K562 (cell line): ENCODE data around the gene KISS1. TPM values are rescaled to one million over a fixed set of nuclear protein-coding genes. Genes with fewer than 3 reads are reported as not detected.

ENCODE experiments used
- ATAC-seq: fragments of 200-7000 bp; cut with Tn5 transposase; 3 replicates; pipeline ENCODE4 v1.9.1; 2020; ENCODE audit warnings: moderate library complexity
- BruUV-seq: library from RNA; stranded (reverse); fragments of 400-500 nt; replicated peaks from 2 replicates; lab custom pipeline; 2021; lab: Mats Ljungman, UMichigan
- CTCF ChIA-PET: fragments of 300-600 bp; formaldehyde crosslinking; extraction: SDS; loops from one replicate; lab custom pipeline; 2021; ENCODE audit warnings: low intra/inter-chr PET ratio; lab: Yijun Ruan, JAX
- POLR2A ChIA-PET: fragments of 300-600, 350-650 bp; sonication (Branson Sonifier 250); formaldehyde crosslinking; extraction: SDS; loops from one replicate; lab custom pipeline; 2021; ENCODE audit warnings: antibody characterized with exemption, inconsistent platforms; lab: Yijun Ruan, JAX
- DNase-seq, 4 experiments: peaks; one replicate each; pipeline versions ENCODE4 v3.0.0 to v3.0.0-alpha.2; 2011 to 2018; ENCODE audit warnings: low spot score in 3 of 4, mixed read lengths in 3 of 4; ENCODE audit errors: extremely low read depth in 1 of 4
- FAIRE-seq: peaks from 2 replicates; lab custom pipeline; 2011; peaks lifted over from hg19 to GRCh38; lab: Jason Lieb, UNC
- H2AFZ ChIP-seq: 2 replicates; pipeline ENCODE4 v1.6.0; 2011; ENCODE audit warnings: low read depth, low read length, control low read depth, inconsistent platforms
- H3K27ac ChIP-seq: fragments of 200-600 bp; 3 replicates; pipeline ENCODE4 v1.8.0; 2011; ENCODE audit warnings: low read depth, mild to moderate bottlenecking, control low read depth, inconsistent platforms, low read length, moderate library complexity, mixed read lengths; ENCODE audit errors: extremely low read depth
- H3K27me3 ChIP-seq, 2 experiments: fragments of 300-600 bp in 1 of 2; 2 replicates in 1 of 2; 3 replicates in 1 of 2; pipeline versions ENCODE4 v1.6.0 to v1.8.0; 2011; ENCODE audit warnings: inconsistent platforms in 2 of 2, low read length in 2 of 2, mild to moderate bottlenecking in 1 of 2, mixed read lengths in 1 of 2, moderate library complexity in 1 of 2; ENCODE audit not compliant: control insufficient read depth in 2 of 2, insufficient read depth in 2 of 2
- H3K36me3 ChIP-seq: fragments of 300-600 bp; 3 replicates; pipeline ENCODE4 v1.8.0; 2011; ENCODE audit warnings: mild to moderate bottlenecking, low read length, inconsistent platforms; ENCODE audit not compliant: control insufficient read depth, insufficient read depth
- H3K4me1 ChIP-seq, 2 experiments: fragments of 200-600 bp in 1 of 2; replicated peaks in 1 of 2; 2 replicates in 1 of 2; 3 replicates in 1 of 2; pipeline versions ENCODE4 v1.5.1 to v1.8.0; 2011; ENCODE audit warnings: inconsistent platforms in 2 of 2, low read length in 2 of 2, mild to moderate bottlenecking in 1 of 2, mixed read lengths in 1 of 2, moderate library complexity in 1 of 2; ENCODE audit not compliant: control insufficient read depth in 2 of 2, insufficient read depth in 2 of 2
- H3K4me2 ChIP-seq: 2 replicates; pipeline ENCODE4 v1.6.1; 2011; ENCODE audit warnings: low read length, control low read depth, inconsistent platforms, mixed read lengths; ENCODE audit not compliant: insufficient read depth
- H3K4me3 ChIP-seq: fragments of 200-600 bp; sonication (generic), shearing (Covaris generic); 2 replicates; pipeline ENCODE4 v1.5.1; 2016; ENCODE audit warnings: control low read depth, inconsistent platforms
- H3K79me2 ChIP-seq: fragments of 200-600 bp; 3 replicates; pipeline ENCODE4 v1.8.0; 2011; ENCODE audit warnings: low read length, inconsistent platforms; ENCODE audit not compliant: control insufficient read depth, insufficient read depth
- H3K9ac ChIP-seq, 2 experiments: 2 replicates each; pipeline versions ENCODE4 v1.6.0 to v1.6.1; 2011; ENCODE audit warnings: low read depth in 2 of 2, low read length in 2 of 2, control low read depth in 1 of 2, inconsistent platforms in 1 of 2, mild to moderate bottlenecking in 1 of 2, mixed read lengths in 1 of 2; ENCODE audit not compliant: insufficient read depth in 1 of 2
- H3K9me1 ChIP-seq: one replicate; pipeline ENCODE4 v1.6.0; 2011; ENCODE audit warnings: inconsistent platforms, mild to moderate bottlenecking, low read length, moderate library complexity; ENCODE audit not compliant: control insufficient read depth, insufficient read depth
- H3K9me3 ChIP-seq: replicated peaks from 2 replicates; pipeline ENCODE4 v1.5.1; 2011; ENCODE audit warnings: low read depth, low read length, inconsistent platforms; ENCODE audit not compliant: control insufficient read depth, insufficient read depth
- H4K20me1 ChIP-seq: replicated peaks from 2 replicates; pipeline ENCODE4 v1.6.1; 2011; ENCODE audit warnings: low read length, inconsistent platforms, mixed read lengths; ENCODE audit not compliant: control insufficient read depth, insufficient read depth
- ELF4 ChIP-seq: fragments of 450-650 bp; formaldehyde crosslinking; IDR thresholded peaks from 2 replicates; pipeline ENCODE4 v1.4.0; 2022; ENCODE audit warnings: missing genetic modification characterization
- KAT2B ChIP-seq: IDR thresholded peaks from one replicate; pipeline ENCODE4 v1.6.1; 2012; ENCODE audit warnings: low read depth, mild to moderate bottlenecking, control low read depth, inconsistent platforms, low read length, moderate library complexity
- KDM2B ChIP-seq: fragments of 250-450 bp; sonication (Bioruptor Pico); IDR thresholded peaks from 2 replicates; pipeline ENCODE4 v1.8.0; 2021; ENCODE audit warnings: mild to moderate bottlenecking, moderate library complexity
- SRF ChIP-seq, 2 experiments: fragments of 250-450, 450-650 bp in 1 of 2; sonication (Bioruptor Pico) in 1 of 2; sonication (generic) in 1 of 2; formaldehyde crosslinking; IDR thresholded peaks; 2 replicates each; pipeline versions ENCODE4 v1.5.0 to v1.5.1; 2020 to 2022; ENCODE audit warnings: mild to moderate bottlenecking in 1 of 2, missing genetic modification reagents in 1 of 2
- STAT5B ChIP-seq: fragments of 250-450 bp; sonication (Bioruptor Pico); IDR thresholded peaks from 2 replicates; pipeline ENCODE4 v1.8.0; 2021; ENCODE audit warnings: mild to moderate bottlenecking, inconsistent platforms
- VEZF1 ChIP-seq: fragments of 200-800 bp; sonication (Bioruptor generic); IDR thresholded peaks from 2 replicates; pipeline ENCODE4 v1.6.1; 2017; ENCODE audit warnings: missing genetic modification characterization, missing compliant biosample characterization
- ZBTB17 ChIP-seq: fragments of 450-650 bp; formaldehyde crosslinking; IDR thresholded peaks from 2 replicates; pipeline ENCODE4 v1.4.0; 2020; ENCODE audit warnings: mild to moderate bottlenecking
- ZBTB9 ChIP-seq: fragments of 450-650 bp; formaldehyde crosslinking; IDR thresholded peaks from 2 replicates; pipeline ENCODE4 v1.4.0; 2020; ENCODE audit warnings: mild to moderate bottlenecking, moderate library complexity
- ZNF589 ChIP-seq: fragments of 200-800 bp; sonication (Bioruptor generic); IDR thresholded peaks from 2 replicates; pipeline ENCODE4 v1.6.1; 2016; ENCODE audit warnings: low read depth, missing genetic modification characterization, missing compliant biosample characterization
- WGBS: fragments of 100-300 bp; shearing (Covaris generic); methylation state at CpG from one replicate; pipeline ENCODE4 v1.1.6; 2016; ENCODE audit warnings: low coverage, mixed read lengths; ENCODE audit not compliant: insufficient coverage; ENCODE audit errors: missing lambda C conversion rate; 5-methylcytosine and 5-hydroxymethylcytosine counted together
- in situ Hi-C: fragments of 300-500 bp; cut with MboI; formaldehyde crosslinking; loops from 4 replicates; pipeline ENCODE4 v1.15.0; 2018; ENCODE audit warnings: inconsistent platforms, mixed read lengths
- intact Hi-C: fragments of 100-400 bp; cut with micrococcal nuclease; formaldehyde crosslinking; loops from 2 replicates; pipeline ENCODE4 v1.14.2; 2022
- polyA plus RNA-seq, 8 experiments: library from polyadenylated mRNA; depleted of rRNA in 4 of 8; stranded (reverse) in 5 of 8; unstranded in 3 of 8; fragments of >200 nt; fragmentation: Nextera tagmentation in 2 of 8; fragmentation: Illumina TruSeq in 1 of 8; extraction: Ambion mirVana in 2 of 8; extraction: Trizol in 1 of 8; gene quantifications; 2 replicates each; pipeline versions ENCODE4 v1.2.1 to v1.2.3, GENCODE V29; 2011 to 2014; ENCODE audit warnings: inconsistent platforms in 1 of 8, missing spikeins in 1 of 8
- total RNA-seq, 7 experiments: library from RNA; depleted of rRNA in 6 of 7; stranded (reverse); fragments of >200 nt in 6 of 7; fragmentation: Illumina TruSeq in 2 of 7; extraction: Trizol in 2 of 7; gene quantifications; 2 replicates each; pipeline versions ENCODE4 v1.2.1 to v1.2.3, GENCODE V29; 2011 to 2021; ENCODE audit warnings: low replicate concordance in 1 of 7
- TF ChIP-seq, protein P1 (sequence below), 2 experiments: fragments of 250-450 bp in 1 of 2; fragments of 450-650 bp in 1 of 2; sonication (Bioruptor Pico) in 1 of 2; IDR thresholded peaks; 2 replicates each; pipeline versions ENCODE4 v1.6.1 to v1.8.0; 2016 to 2021; ENCODE audit warnings: mild to moderate bottlenecking in 2 of 2, moderate library complexity in 2 of 2, missing compliant biosample characterization in 1 of 2, missing genetic modification characterization in 1 of 2
- TF ChIP-seq, protein P2 (sequence below): fragments of 250-450 bp; sonication (Bioruptor Pico); IDR thresholded peaks from 2 replicates; pipeline ENCODE4 v1.4.0; 2020; ENCODE audit warnings: mild to moderate bottlenecking, moderate library complexity, borderline replicate concordance

Gene KISS1
- total and polyA plus RNA-seq, 9 of the 15 experiments (the other 6 are each of a cell fraction or from before 2014, with no cell fraction given), result 0.31 TPM; not detected in 8

GRCh38 chr1:204186597-204186996 lies 9.7 kb downstream of the KISS1 start (continued):
- TF ChIP-seq ZNF589 (CRISPR knock-in tag) (0 out of 2 replicates have a peak, but pooled peaks have one; percentile 30), ZBTB9 (peak; percentile 49; the same call in 1 of the 2 replicates), SRF (CRISPR knock-in tag; IDR thresholded peaks at IDR 0.05) (no peak), KAT2B (no peak), KDM2B (CRISPR knock-in tag) (no peak), ELF4 (CRISPR knock-in tag) (0 out of 2 replicates have a peak, but pooled peaks have one; percentile 18), ZBTB17 (CRISPR knock-in tag) (peak; percentile 47; the same call in 1 of the 2 replicates)
- TF ChIP-seq, all 486 proteins: peak for 9

DNA sequence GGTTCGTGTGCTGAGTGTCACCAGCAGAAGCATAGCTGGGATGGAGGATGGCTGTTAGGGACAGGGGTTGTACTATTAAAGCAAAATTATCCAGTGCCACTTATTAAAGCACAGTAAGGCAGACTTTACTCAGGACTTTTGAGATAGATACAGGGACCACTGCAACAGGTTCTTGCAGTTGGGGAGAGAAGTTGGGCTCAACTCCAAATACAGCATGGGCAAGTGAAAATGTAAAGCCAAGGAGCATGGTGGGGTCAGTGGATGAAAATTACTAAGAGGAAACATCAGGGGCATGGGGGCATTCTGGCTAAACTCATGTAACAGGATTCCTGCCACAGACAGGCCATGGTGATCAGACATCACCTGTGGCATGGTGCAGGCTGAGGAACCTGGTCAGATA lies 15.2 kb downstream of the KISS1 start:
- H4K20me1 ChIP-seq, result no peaks in the 10 kb centered on the region
- POLR2A ChIA-PET, result no interaction called here
- H3K36me3 ChIP-seq, result no peaks in the 10 kb centered on the region
- no peak overlapping the region for H3K4me3 ChIP-seq
- no peak overlapping the region for H3K9ac ChIP-seq
- no peaks in the 10 kb centered on the region for H3K79me2 ChIP-seq
- ATAC-seq (no peak), FAIRE-seq (peak; percentile 52), DNase-seq (no peak)
- 0% methylated on average over 1 of the region's 1 CpG for whole genome bisulfite sequencing
- CTCF ChIA-PET, result no interaction called here
- H3K27me3 ChIP-seq, result peaks cover 0 to 15% of the 10 kb centered on the region in 2 experiments; a peak in 2 of 5 replicates
- no peaks in the 10 kb centered on the region for H3K9me3 ChIP-seq
- H3K4me1 ChIP-seq, result peaks cover 18 to 27% of the 10 kb centered on the region in 2 experiments; a peak in 4 of 5 replicates
- H3K9me1 ChIP-seq, result no peaks in the 10 kb centered on the region
- in situ Hi-C loops (no loop called here), intact Hi-C loops (no loop called here)
- H3K27ac ChIP-seq, result no peak overlapping the region
- no peak overlapping the region for H2AFZ ChIP-seq
- H3K4me2 ChIP-seq, result no peak overlapping the region
- no TSS peak for BruUV-seq
- TF ChIP-seq VEZF1 (CRISPR knock-in tag) (no peak), STAT5B (CRISPR knock-in tag) (no peak)
- TF ChIP-seq, protein P1, sequence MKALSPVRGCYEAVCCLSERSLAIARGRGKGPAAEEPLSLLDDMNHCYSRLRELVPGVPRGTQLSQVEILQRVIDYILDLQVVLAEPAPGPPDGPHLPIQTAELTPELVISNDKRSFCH (CRISPR knock-in tag; IDR thresholded peaks at IDR 0.05), result no peak
- TF ChIP-seq, protein P1 (tag; IDR thresholded peaks at IDR 0.05), result no peak
- TF ChIP-seq, protein P2, sequence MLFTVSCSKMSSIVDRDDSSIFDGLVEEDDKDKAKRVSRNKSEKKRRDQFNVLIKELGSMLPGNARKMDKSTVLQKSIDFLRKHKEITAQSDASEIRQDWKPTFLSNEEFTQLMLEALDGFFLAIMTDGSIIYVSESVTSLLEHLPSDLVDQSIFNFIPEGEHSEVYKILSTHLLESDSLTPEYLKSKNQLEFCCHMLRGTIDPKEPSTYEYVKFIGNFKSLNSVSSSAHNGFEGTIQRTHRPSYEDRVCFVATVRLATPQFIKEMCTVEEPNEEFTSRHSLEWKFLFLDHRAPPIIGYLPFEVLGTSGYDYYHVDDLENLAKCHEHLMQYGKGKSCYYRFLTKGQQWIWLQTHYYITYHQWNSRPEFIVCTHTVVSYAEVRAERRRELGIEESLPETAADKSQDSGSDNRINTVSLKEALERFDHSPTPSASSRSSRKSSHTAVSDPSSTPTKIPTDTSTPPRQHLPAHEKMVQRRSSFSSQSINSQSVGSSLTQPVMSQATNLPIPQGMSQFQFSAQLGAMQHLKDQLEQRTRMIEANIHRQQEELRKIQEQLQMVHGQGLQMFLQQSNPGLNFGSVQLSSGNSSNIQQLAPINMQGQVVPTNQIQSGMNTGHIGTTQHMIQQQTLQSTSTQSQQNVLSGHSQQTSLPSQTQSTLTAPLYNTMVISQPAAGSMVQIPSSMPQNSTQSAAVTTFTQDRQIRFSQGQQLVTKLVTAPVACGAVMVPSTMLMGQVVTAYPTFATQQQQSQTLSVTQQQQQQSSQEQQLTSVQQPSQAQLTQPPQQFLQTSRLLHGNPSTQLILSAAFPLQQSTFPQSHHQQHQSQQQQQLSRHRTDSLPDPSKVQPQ (CRISPR knock-in tag), result no peak
